HCT116 (cell line): ENCODE results near the gene MRPL36. TPM values are rescaled to one million over a fixed set of nuclear protein-coding genes. Genes with fewer than 3 reads are reported as not detected.

Experiments
- ATAC-seq: fragments of 200-7000 bp; cut with Tn5 transposase; 2 replicates; pipeline ENCODE4 v1.9.1; 2020; ENCODE audit warnings: mild to moderate bottlenecking, moderate library complexity
- BruUV-seq: library from RNA; stranded (reverse); fragments of 400-500 nt; replicated peaks from 2 replicates; lab custom pipeline; 2021; lab: Mats Ljungman, UMichigan
- CTCF ChIA-PET: fragments of 300-600 bp; sonication (Branson Sonifier 250); formaldehyde crosslinking; loops from one replicate; lab custom pipeline; 2021; ENCODE audit warnings: antibody characterized with exemption; lab: Charles Lee
- POLR2A ChIA-PET: fragments of 300-600, 350-600 bp; sonication (Branson Sonifier 250); formaldehyde crosslinking; loops from one replicate; lab custom pipeline; 2021; ENCODE audit warnings: antibody characterized with exemption; lab: Charles Lee
- RAD21 ChIA-PET, 2 experiments: fragments of 300-600 bp; sonication (Branson Sonifier 250); formaldehyde crosslinking; loops; one replicate each; lab custom pipeline; 2023; ENCODE audit warnings: low total read pairs in 2 of 2; ENCODE audit not compliant: uncharacterized antibody in 2 of 2, unreplicated experiment in 2 of 2, low non-redundant PET in 1 of 2; lab: Charles Lee
- DNase-seq: peaks from one replicate; pipeline ENCODE4 v3.0.0-alpha.2; 2010; ENCODE audit warnings: low read depth, low spot score
- H2AFZ ChIP-seq: fragments of 200-600 bp; shearing (Covaris generic), sonication (generic); 2 replicates; pipeline ENCODE4 v1.6.1; 2017; ENCODE audit warnings: low read depth, mixed run types, mixed read lengths, antibody characterized with exemption, low read length; ENCODE audit not compliant: poor library complexity, severe bottlenecking
- H3K27ac ChIP-seq: 2 replicates; pipeline ENCODE4 v1.5.1; 2012; ENCODE audit warnings: low read depth, low read length
- H3K27me3 ChIP-seq: fragments of 200-600 bp; sonication (generic); 2 replicates; pipeline ENCODE4 v1.6.1; 2016; ENCODE audit warnings: mixed run types, low read length, mixed read lengths; ENCODE audit not compliant: insufficient read depth
- H3K36me3 ChIP-seq, 2 experiments: fragments of 200-500 bp in 1 of 2; fragments of 200-600 bp in 1 of 2; sonication (Bioruptor generic) in 1 of 2; sonication (generic) in 1 of 2; 2 replicates each; pipeline versions ENCODE4 v1.5.1 to v1.6.1; 2014 to 2016; ENCODE audit warnings: low read length in 2 of 2, inconsistent platforms in 1 of 2, mixed read lengths in 1 of 2, mixed run types in 1 of 2; ENCODE audit not compliant: insufficient read depth in 2 of 2, control insufficient read depth in 1 of 2
- H3K4me1 ChIP-seq, 2 experiments: fragments of 200-600 bp in 1 of 2; sonication (generic) in 1 of 2; 2 replicates each; pipeline versions ENCODE4 v1.5.1 to v1.6.1; 2012 to 2017; ENCODE audit warnings: low read length in 2 of 2, inconsistent platforms in 1 of 2, mild to moderate bottlenecking in 1 of 2, mixed read lengths in 1 of 2, mixed run types in 1 of 2, moderate library complexity in 1 of 2; ENCODE audit not compliant: insufficient read depth in 2 of 2, control insufficient read depth in 1 of 2
- H3K4me2 ChIP-seq: fragments of 200-600 bp; sonication (generic); 2 replicates; pipeline ENCODE4 v1.6.1; 2017; ENCODE audit warnings: mixed run types, low read length, mixed read lengths
- H3K4me3 ChIP-seq, 2 experiments: fragments of 200-600 bp in 1 of 2; sonication (generic) in 1 of 2; replicated peaks in 1 of 2; 2 replicates each; pipeline ENCODE4 v1.5.1; 2011 to 2016; ENCODE audit warnings: low read length in 2 of 2, control low read depth in 1 of 2, low read depth in 1 of 2, mild to moderate bottlenecking in 1 of 2, mixed read lengths in 1 of 2, mixed run types in 1 of 2
- H3K79me2 ChIP-seq: fragments of 200-600 bp; sonication (generic); 2 replicates; pipeline ENCODE4 v1.6.1; 2017; ENCODE audit warnings: mild to moderate bottlenecking, mixed run types, low read length, moderate library complexity, mixed read lengths; ENCODE audit not compliant: insufficient read depth
- H3K9ac ChIP-seq: fragments of 200-600 bp; sonication (generic); 2 replicates; pipeline ENCODE4 v1.6.1; 2016; ENCODE audit warnings: low read length, mixed read lengths
- H3K9me2 ChIP-seq: fragments of 200-600 bp; sonication (generic), shearing (Covaris generic); 2 replicates; pipeline ENCODE4 v1.6.1; 2017; ENCODE audit warnings: mixed run types, mild to moderate bottlenecking, moderate library complexity; ENCODE audit not compliant: insufficient read depth
- H3K9me3 ChIP-seq, 2 experiments: fragments of 200-500 bp in 1 of 2; fragments of 200-600 bp in 1 of 2; sonication (Bioruptor generic) in 1 of 2; sonication (generic) in 1 of 2; 2 replicates each; pipeline ENCODE4 v1.6.1; 2014 to 2017; ENCODE audit warnings: low read length in 2 of 2, mixed read lengths in 2 of 2, inconsistent platforms in 1 of 2, low read depth in 1 of 2, mild to moderate bottlenecking in 1 of 2, mixed run types in 1 of 2, moderate library complexity in 1 of 2; ENCODE audit not compliant: control insufficient read depth in 1 of 2, insufficient read depth in 1 of 2
- H4K20me1 ChIP-seq: fragments of 200-600 bp; sonication (generic), shearing (Covaris generic); 2 replicates; pipeline ENCODE4 v1.6.1; 2017; ENCODE audit warnings: mixed run types, mild to moderate bottlenecking, moderate library complexity; ENCODE audit not compliant: insufficient read depth
- EGR1 ChIP-seq: IDR thresholded peaks from 2 replicates; pipeline ENCODE4 v1.6.1; 2012; ENCODE audit warnings: low read depth
- RAD21 ChIP-seq: IDR thresholded peaks from 2 replicates; pipeline ENCODE4 v1.6.1; 2012; ENCODE audit warnings: low read depth, mild to moderate bottlenecking
- REST ChIP-seq: IDR thresholded peaks from 2 replicates; pipeline ENCODE4 v1.6.1; 2012; ENCODE audit warnings: low read depth
- TCF7L2 ChIP-seq: IDR thresholded peaks from 2 replicates; pipeline ENCODE4 v1.7.0; 2011; ENCODE audit warnings: borderline replicate concordance, inconsistent platforms; ENCODE audit not compliant: insufficient read depth, insufficient read length; ENCODE audit errors: extremely low read depth
- YY1 ChIP-seq: IDR thresholded peaks from 2 replicates; pipeline ENCODE4 v1.6.1; 2011; ENCODE audit warnings: low read length, low read depth, moderate library complexity, mild to moderate bottlenecking; ENCODE audit not compliant: insufficient replicate concordance; ENCODE audit errors: extremely low read depth
- ZNF274 ChIP-seq: fragments of 200-500 bp; sonication (Bioruptor generic); IDR thresholded peaks from 2 replicates; pipeline ENCODE4 v1.6.1; 2014; ENCODE audit warnings: mild to moderate bottlenecking, low read depth, low read length, inconsistent platforms
- intact Hi-C: fragments of 100-400 bp; cut with micrococcal nuclease; formaldehyde crosslinking; loops from 2 replicates; pipeline ENCODE4 v1.10.0; 2022
- total RNA-seq: library from RNA; stranded (reverse); gene quantifications from one replicate; pipeline ENCODE4 v1.2.1, GENCODE V29; 2021; ENCODE audit not compliant: unreplicated experiment
- TF ChIP-seq, protein P1 (sequence below): IDR thresholded peaks from 2 replicates; pipeline ENCODE4 v1.6.1; 2012

Gene MRPL36
- total RNA-seq, 1 experiment from 2014 or later = 71.9 TPM

DNA sequence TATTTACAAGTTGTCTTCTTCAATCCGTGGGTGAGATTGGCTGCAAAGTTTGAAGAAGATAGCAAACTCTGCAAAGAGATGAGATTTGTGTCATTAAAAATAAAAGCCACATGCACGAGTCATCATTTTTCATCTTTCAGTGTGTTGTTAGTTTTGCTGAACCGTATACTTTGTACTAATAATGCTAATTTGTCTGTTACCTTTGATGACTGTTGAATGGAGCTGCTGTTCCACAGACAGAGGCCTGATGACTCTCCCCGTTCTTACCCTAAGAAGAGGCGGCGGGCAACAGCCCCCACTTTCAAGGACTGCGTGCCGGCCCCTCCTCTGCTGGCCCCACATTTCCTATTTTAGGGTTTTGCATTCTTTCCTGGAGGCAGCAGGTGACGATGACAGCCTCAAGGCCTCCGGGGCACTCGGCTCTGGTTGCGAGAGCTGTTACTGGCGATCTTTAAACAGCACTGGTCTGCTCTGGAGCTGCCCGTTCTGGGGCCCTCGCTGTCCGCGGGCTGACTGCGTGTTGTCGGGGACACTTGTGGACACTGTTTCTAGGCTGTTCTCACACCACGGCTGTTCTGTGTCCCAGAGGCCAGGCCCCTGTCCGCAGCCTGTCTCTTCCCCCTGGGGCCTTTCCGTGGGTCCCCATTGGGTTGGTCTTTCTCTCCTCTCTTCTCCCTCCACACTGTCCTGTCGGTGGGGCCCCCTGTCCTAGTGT, 36.7 kb upstream of the MRPL36 start:
- POLR2A ChIA-PET = no interaction called here
- RAD21 ChIA-PET = no interaction called here
- Histone ChIP-seq H3K27me3 (no peaks in the 10 kb centered on the region), H3K4me2 (no peak overlapping the region), H3K9me2 (no peaks in the 10 kb centered on the region), H3K9me3 (no peaks in the 10 kb centered on the region), H4K20me1 (no peaks in the 10 kb centered on the region), H3K9ac (no peak overlapping the region), H3K79me2 (no peaks in the 10 kb centered on the region), H3K4me1 (no peaks in the 10 kb centered on the region), H3K36me3 (no peaks in the 10 kb centered on the region), H3K27ac (no peak overlapping the region), H3K4me3 (no peak overlapping the region), H2AFZ (no peak overlapping the region)
- intact Hi-C loops = no loop called here
- no TSS peak for BruUV-seq
- no peak for DNase-seq
- CTCF ChIA-PET = no interaction called here
- TF ChIP-seq ZNF274 (no peak), YY1 (no peak), REST (no peak), EGR1 (no peak), TCF7L2 (no peak), RAD21 (no peak)
- TF ChIP-seq, protein P1, sequence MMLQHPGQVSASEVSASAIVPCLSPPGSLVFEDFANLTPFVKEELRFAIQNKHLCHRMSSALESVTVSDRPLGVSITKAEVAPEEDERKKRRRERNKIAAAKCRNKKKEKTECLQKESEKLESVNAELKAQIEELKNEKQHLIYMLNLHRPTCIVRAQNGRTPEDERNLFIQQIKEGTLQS = no peak
- no peak for ATAC-seq
